HEK293 (cell line): ENCODE results near the gene ASF1A.

Experiments
- CTCF ChIA-PET: fragments of 350-600 bp; formaldehyde crosslinking; extraction: SDS; loops from one replicate; lab custom pipeline; 2021; ENCODE audit warnings: antibody characterized with exemption; lab: Yijun Ruan, JAX
- POLR2A ChIA-PET: fragments of 300-600 bp; formaldehyde crosslinking; extraction: SDS; loops from one replicate; lab custom pipeline; 2020; ENCODE audit warnings: antibody characterized with exemption, inconsistent platforms; lab: Yijun Ruan, JAX
- H3K27ac ChIP-seq: fragments of 200-500 bp; sonication (Bioruptor generic); 2 replicates; pipeline ENCODE4 v1.5.1; 2014; ENCODE audit warnings: low read depth, low read length, control low read depth, inconsistent platforms; ENCODE audit errors: extremely low read depth
- H3K36me3 ChIP-seq, 2 experiments: fragments of 200-500 bp in 1 of 2; sonication (Bioruptor generic) in 1 of 2; 1 replicate in 1 of 2; 2 replicates in 1 of 2; pipeline ENCODE4 v1.5.1; 2014 to 2017; ENCODE audit warnings: inconsistent platforms in 2 of 2, low read length in 2 of 2; ENCODE audit not compliant: control insufficient read depth in 2 of 2, insufficient read depth in 1 of 2
- H3K4me1 ChIP-seq: fragments of 200-500 bp; sonication (Bioruptor generic); 2 replicates; pipeline ENCODE4 v1.5.1; 2014; ENCODE audit warnings: mild to moderate bottlenecking, low read length, inconsistent platforms; ENCODE audit not compliant: control insufficient read depth, insufficient read depth
- H3K4me3 ChIP-seq: 2 replicates; pipeline ENCODE4 v1.5.1; 2011; ENCODE audit warnings: low read depth, mild to moderate bottlenecking, control low read depth, low read length, moderate library complexity
- H3K9me3 ChIP-seq: fragments of 200-500 bp; sonication (Bioruptor generic); 2 replicates; pipeline ENCODE4 v1.5.1; 2014; ENCODE audit warnings: low read depth, low read length, inconsistent platforms; ENCODE audit not compliant: control insufficient read depth, insufficient read depth
- INSM2 ChIP-seq: fragments of 450-650 bp; formaldehyde crosslinking; IDR thresholded peaks from 2 replicates; pipeline ENCODE4 v1.5.1; 2016; ENCODE audit warnings: missing biosample characterization, missing genetic modification characterization
- OSR2 ChIP-seq: fragments of 450-650 bp; formaldehyde crosslinking; IDR thresholded peaks from 2 replicates; pipeline ENCODE4 v1.5.1; 2016; ENCODE audit warnings: missing biosample characterization, missing genetic modification characterization
- OVOL3 ChIP-seq: fragments of 450-650 bp; formaldehyde crosslinking; IDR thresholded peaks from 2 replicates; pipeline ENCODE4 v1.5.1; 2016; ENCODE audit warnings: missing biosample characterization, missing genetic modification characterization
- PBX3 ChIP-seq: sonication (generic); formaldehyde crosslinking; IDR thresholded peaks from 2 replicates; pipeline ENCODE4 v1.8.1; 2022; ENCODE audit warnings: mild to moderate bottlenecking, moderate library complexity, missing genetic modification reagents
- PRDM4 ChIP-seq: fragments of 450-650 bp; formaldehyde crosslinking; IDR thresholded peaks from 2 replicates; pipeline ENCODE4 v1.5.1; 2017; ENCODE audit warnings: missing biosample characterization, missing genetic modification characterization
- TCF7L2 ChIP-seq: IDR thresholded peaks from 2 replicates; pipeline ENCODE4 v1.6.1; 2011; ENCODE audit warnings: low read depth, mild to moderate bottlenecking, inconsistent platforms, low read length, moderate library complexity, borderline replicate concordance
- ZBTB8A ChIP-seq: fragments of 450-650 bp; formaldehyde crosslinking; IDR thresholded peaks from 2 replicates; pipeline ENCODE4 v1.5.1; 2016; ENCODE audit warnings: missing biosample characterization, missing genetic modification characterization
- ZNF140 ChIP-seq: fragments of 450-650 bp; formaldehyde crosslinking; IDR thresholded peaks from 2 replicates; pipeline ENCODE4 v1.5.1; 2016; ENCODE audit warnings: missing biosample characterization, missing genetic modification characterization
- ZNF24 ChIP-seq: fragments of 450-650 bp; formaldehyde crosslinking; IDR thresholded peaks from 2 replicates; pipeline ENCODE4 v1.5.1; 2016; ENCODE audit warnings: missing biosample characterization, missing genetic modification characterization
- ZNF248 ChIP-seq: fragments of 450-650 bp; formaldehyde crosslinking; IDR thresholded peaks from 2 replicates; pipeline ENCODE4 v1.5.1; 2017; ENCODE audit warnings: missing biosample characterization, missing genetic modification characterization
- ZNF362 ChIP-seq: fragments of 450-650 bp; formaldehyde crosslinking; IDR thresholded peaks from 2 replicates; pipeline ENCODE4 v1.5.1; 2016; ENCODE audit warnings: missing biosample characterization, missing genetic modification characterization
- ZNF48 ChIP-seq: fragments of 450-650 bp; formaldehyde crosslinking; IDR thresholded peaks from 2 replicates; pipeline ENCODE4 v1.5.1; 2016; ENCODE audit warnings: missing biosample characterization, missing genetic modification characterization
- ZNF488 ChIP-seq: fragments of 450-650 bp; formaldehyde crosslinking; IDR thresholded peaks from 2 replicates; pipeline ENCODE4 v1.5.1; 2016; ENCODE audit warnings: missing biosample characterization, missing genetic modification characterization
- ZNF621 ChIP-seq: fragments of 450-650 bp; formaldehyde crosslinking; IDR thresholded peaks from 2 replicates; pipeline ENCODE4 v1.5.1; 2017; ENCODE audit warnings: missing biosample characterization, missing genetic modification characterization
- ZNF658 ChIP-seq: fragments of 450-650 bp; formaldehyde crosslinking; IDR thresholded peaks from 2 replicates; pipeline ENCODE4; 2016; ENCODE audit warnings: missing biosample characterization, missing genetic modification characterization
- ZNF660 ChIP-seq: fragments of 450-650 bp; IDR thresholded peaks from 2 replicates; pipeline ENCODE4 v1.5.1; 2018; ENCODE audit warnings: missing biosample characterization, mild to moderate bottlenecking, missing genetic modification characterization
- ZNF785 ChIP-seq: fragments of 450-650 bp; formaldehyde crosslinking; IDR thresholded peaks from 2 replicates; pipeline ENCODE4 v1.5.1; 2016; ENCODE audit warnings: missing biosample characterization, missing genetic modification characterization
- ZSCAN16 ChIP-seq: fragments of 450-650 bp; formaldehyde crosslinking; IDR thresholded peaks from 2 replicates; pipeline ENCODE4 v1.5.1; 2016; ENCODE audit warnings: missing biosample characterization, missing genetic modification characterization

Gene ASF1A

GRCh38 chr6:118892355-118892991 lies 1.5 kb upstream of the ASF1A start:
- Histone ChIP-seq H3K4me1 (0 out of 2 replicates have a peak, but pooled peaks cover 2% of the 10 kb centered on the region), H3K9me3 (no peaks in the 10 kb centered on the region), H3K4me3 (no peak overlapping the region), H3K27ac (no peak overlapping the region), H3K36me3 (no peaks in the 10 kb centered on the region)
- ChIA-PET POLR2A (no interaction called here), CTCF (interaction anchor here (0.7 to 2.2 kb wide), 2 partner anchors 10 to 1950 kb away, joined by 3 to 7 read pairs; no protein-coding TSS in a partner anchor)
- TF ChIP-seq ZNF24 (tag by site-specific recombination): no peak
- no peak for TF ChIP-seq ZNF660 (tag by site-specific recombination)
- no peak for TF ChIP-seq PRDM4 (tag by site-specific recombination)
- no peak for TF ChIP-seq ZNF621 (tag by site-specific recombination)
- TF ChIP-seq ZNF658 (tag by site-specific recombination): no peak
- no peak for TF ChIP-seq OSR2
- no peak for TF ChIP-seq ZNF785
- no peak for TF ChIP-seq ZSCAN16
- TF ChIP-seq OVOL3: no peak
- TF ChIP-seq ZNF140 (tag by site-specific recombination): no peak
- no peak for TF ChIP-seq TCF7L2
- TF ChIP-seq ZNF488: no peak
- no peak for TF ChIP-seq ZNF248 (tag by site-specific recombination)
- TF ChIP-seq ZBTB8A (tag by site-specific recombination): no peak
- TF ChIP-seq PBX3: no peak
- no peak for TF ChIP-seq ZNF362
- TF ChIP-seq ZNF48 (tag by site-specific recombination): no peak
- no peak for TF ChIP-seq INSM2
